Ascending aorta (tissue), 2 donors: ENCODE measurements around the gene CAMTA1. TPM values are rescaled to one million over a fixed set of nuclear protein-coding genes. Genes with fewer than 3 reads are reported as not detected.

ENCODE experiments used
- DNase-seq, 2 donors: peaks; one replicate each; pipeline ENCODE4 v3.0.0-alpha.2; 2019; ENCODE audit warnings: low spot score in 2 of 2
- H3K27ac ChIP-seq, 2 donors: fragments of 200-600 bp; sonication (generic); one replicate each; pipeline ENCODE4 v1.5.1; 2016 to 2017; ENCODE audit warnings: mild to moderate bottlenecking in 1 of 2
- H3K27me3 ChIP-seq: fragments of 200-600 bp; sonication (generic); one replicate; pipeline ENCODE4 v1.5.1; 2017
- H3K36me3 ChIP-seq, 2 donors: fragments of 200-600 bp; sonication (generic); one replicate each; pipeline ENCODE4 v1.5.1; 2016
- H3K4me1 ChIP-seq, 2 donors: fragments of 200-600 bp; sonication (generic); one replicate each; pipeline ENCODE4 v1.5.1; 2016 to 2017; ENCODE audit warnings: mild to moderate bottlenecking in 1 of 2
- H3K4me3 ChIP-seq, 2 donors: fragments of 200-600 bp; sonication (generic); one replicate each; pipeline ENCODE4 v1.5.1; 2016 to 2017; ENCODE audit warnings: mild to moderate bottlenecking in 1 of 2
- H3K9me3 ChIP-seq, 2 donors: fragments of 200-600 bp; sonication (generic); one replicate each; pipeline ENCODE4 v1.5.1; 2016
- intact Hi-C: fragments of 100-400 bp; cut with DNase I; formaldehyde crosslinking; loops from one replicate; pipeline ENCODE4 v1.15.1; 2023
- total RNA-seq: library from RNA; depleted of rRNA; stranded (reverse); fragments of >200 nt; gene quantifications from one replicate; pipeline ENCODE4 v1.1.0, GENCODE V29; 2016
- TF ChIP-seq, protein P1 (sequence below), 3 experiments: fragments of 200-600 bp in 2 of 3; fragments of 450-650 bp in 1 of 3; sonication (generic) in 2 of 3; IDR thresholded peaks; one replicate each; pipeline ENCODE4 v1.5.1; 2016 to 2019; ENCODE audit warnings: antibody characterized with exemption in 3 of 3, mild to moderate bottlenecking in 1 of 3, moderate library complexity in 1 of 3

The CAMTA1 gene
- total RNA-seq, 1 donor from 2014 or later, result 53.3 TPM

DNA sequence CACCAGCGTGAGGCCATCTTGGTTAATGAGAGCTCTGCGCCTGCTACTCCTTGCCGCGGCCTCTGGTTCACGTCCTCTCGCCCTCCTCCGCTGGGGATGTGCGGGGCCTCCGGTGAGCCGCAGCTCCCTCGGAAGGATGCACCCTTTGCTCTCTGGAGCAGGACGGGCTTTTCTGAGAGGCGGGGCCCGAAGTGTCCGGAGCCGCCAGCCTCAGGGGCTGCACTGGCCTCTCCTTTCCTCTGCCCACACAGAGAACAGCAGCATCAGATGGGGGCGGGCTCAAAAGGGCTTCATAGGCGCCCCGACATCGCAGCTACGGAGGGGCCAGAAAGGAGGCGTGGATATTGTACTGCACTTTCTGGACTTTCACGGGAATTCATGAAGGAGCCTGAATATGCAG is 284.7 kb downstream of the CAMTA1 start:
- DNase-seq, result no peak

DNA sequence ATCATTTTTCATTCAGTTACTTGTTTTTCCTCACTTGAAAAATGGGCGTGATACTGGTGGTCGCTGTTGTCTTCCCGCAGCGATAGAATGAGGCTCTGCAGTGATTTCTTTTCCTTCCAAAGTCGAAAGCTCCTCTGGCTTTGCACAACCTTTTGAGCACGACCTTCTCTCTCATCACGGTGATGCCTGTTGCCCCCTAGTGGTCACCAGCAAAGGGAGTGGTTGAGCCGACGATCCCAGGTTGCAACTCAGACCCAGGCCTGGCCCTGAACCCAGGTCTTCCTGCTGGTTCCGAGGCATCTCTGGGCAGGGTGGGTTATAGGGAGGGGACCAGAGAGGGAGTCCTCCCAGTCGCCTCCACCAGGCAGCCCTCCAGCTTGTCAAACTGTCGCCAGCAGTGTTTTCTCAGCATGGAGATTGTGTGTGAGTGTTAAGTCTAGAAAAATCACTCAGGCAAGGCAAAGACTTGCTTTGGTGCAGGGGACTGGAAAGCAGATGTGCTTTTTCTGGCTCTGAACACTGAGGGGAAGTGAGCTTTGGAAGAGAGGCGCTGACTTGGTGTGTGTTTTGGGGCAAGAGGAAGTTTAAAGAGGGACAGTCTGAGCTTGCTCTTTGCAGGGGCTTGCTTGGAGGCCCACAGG is 285.3 kb downstream of the CAMTA1 start:
- intact Hi-C loops, result loop anchor here (1.0 to 5.0 kb wide), 3 partner anchors 178 to 352 kb away; no protein-coding TSS in a partner anchor
- no peak overlapping the region for H3K27ac ChIP-seq
- H3K27me3 ChIP-seq, result no peaks in the 10 kb centered on the region
- no peaks in the 10 kb centered on the region for H3K4me1 ChIP-seq
- no peaks in the 10 kb centered on the region for H3K36me3 ChIP-seq
- peak overlapping the region; percentile 42 to 51 for H3K4me3 ChIP-seq
- DNase-seq, result peak in 1 of 2 donors; percentile 76
- TF ChIP-seq, protein P1, sequence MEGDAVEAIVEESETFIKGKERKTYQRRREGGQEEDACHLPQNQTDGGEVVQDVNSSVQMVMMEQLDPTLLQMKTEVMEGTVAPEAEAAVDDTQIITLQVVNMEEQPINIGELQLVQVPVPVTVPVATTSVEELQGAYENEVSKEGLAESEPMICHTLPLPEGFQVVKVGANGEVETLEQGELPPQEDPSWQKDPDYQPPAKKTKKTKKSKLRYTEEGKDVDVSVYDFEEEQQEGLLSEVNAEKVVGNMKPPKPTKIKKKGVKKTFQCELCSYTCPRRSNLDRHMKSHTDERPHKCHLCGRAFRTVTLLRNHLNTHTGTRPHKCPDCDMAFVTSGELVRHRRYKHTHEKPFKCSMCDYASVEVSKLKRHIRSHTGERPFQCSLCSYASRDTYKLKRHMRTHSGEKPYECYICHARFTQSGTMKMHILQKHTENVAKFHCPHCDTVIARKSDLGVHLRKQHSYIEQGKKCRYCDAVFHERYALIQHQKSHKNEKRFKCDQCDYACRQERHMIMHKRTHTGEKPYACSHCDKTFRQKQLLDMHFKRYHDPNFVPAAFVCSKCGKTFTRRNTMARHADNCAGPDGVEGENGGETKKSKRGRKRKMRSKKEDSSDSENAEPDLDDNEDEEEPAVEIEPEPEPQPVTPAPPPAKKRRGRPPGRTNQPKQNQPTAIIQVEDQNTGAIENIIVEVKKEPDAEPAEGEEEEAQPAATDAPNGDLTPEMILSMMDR (IDR thresholded peaks at IDR 0.05), result peak; percentile 74 to 85 (median 78)
- H3K9me3 ChIP-seq, result no peaks in the 10 kb centered on the region

More for the DNA sequence above, 284.7 kb downstream of the CAMTA1 start:
- no peaks in the 10 kb centered on the region for H3K36me3 ChIP-seq
- no peaks in the 10 kb centered on the region for H3K27me3 ChIP-seq
- H3K4me1 ChIP-seq, result no peaks in the 10 kb centered on the region
- peak overlapping the region; percentile 42 to 51 for H3K4me3 ChIP-seq
- no peaks in the 10 kb centered on the region for H3K9me3 ChIP-seq
- intact Hi-C loops, result loop anchor here (1.0 to 5.0 kb wide), 3 partner anchors 178 to 351 kb away; no protein-coding TSS in a partner anchor
- no peak overlapping the region for H3K27ac ChIP-seq
- TF ChIP-seq, protein P1 (IDR thresholded peaks at IDR 0.05), result no peak

DNA sequence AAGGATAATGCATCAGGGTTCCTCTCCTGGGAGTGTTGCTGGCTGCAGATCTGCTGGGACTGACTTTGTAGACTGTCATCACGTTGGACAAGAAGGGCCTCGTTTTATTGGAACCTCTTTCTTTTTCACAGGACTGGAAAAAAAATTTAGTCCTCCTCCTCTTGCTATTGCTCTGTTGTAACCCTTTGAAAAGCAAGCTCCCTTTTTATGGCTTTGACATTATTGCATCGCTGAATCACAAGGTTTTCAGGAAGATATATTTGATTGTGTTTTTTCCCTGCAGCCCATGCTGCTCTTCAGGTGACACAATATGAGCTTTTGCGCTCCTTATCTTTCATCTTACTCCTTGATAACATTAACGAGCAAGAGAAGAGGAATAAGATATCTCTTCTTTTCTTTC is 290.9 kb downstream of the CAMTA1 start:
- H3K36me3 ChIP-seq, result no peaks in the 10 kb centered on the region
- TF ChIP-seq, protein P1 (IDR thresholded peaks at IDR 0.05), result no peak
- H3K4me1 ChIP-seq, result no peaks in the 10 kb centered on the region
- H3K4me3 ChIP-seq, result no peak overlapping the region
- peaks cover 9 to 10% of the 10 kb centered on the region in 2 donors for H3K9me3 ChIP-seq
- H3K27ac ChIP-seq, result no peak overlapping the region
- H3K27me3 ChIP-seq, result no peaks in the 10 kb centered on the region
- intact Hi-C loops, result no loop called here
- DNase-seq, result no peak

DNA sequence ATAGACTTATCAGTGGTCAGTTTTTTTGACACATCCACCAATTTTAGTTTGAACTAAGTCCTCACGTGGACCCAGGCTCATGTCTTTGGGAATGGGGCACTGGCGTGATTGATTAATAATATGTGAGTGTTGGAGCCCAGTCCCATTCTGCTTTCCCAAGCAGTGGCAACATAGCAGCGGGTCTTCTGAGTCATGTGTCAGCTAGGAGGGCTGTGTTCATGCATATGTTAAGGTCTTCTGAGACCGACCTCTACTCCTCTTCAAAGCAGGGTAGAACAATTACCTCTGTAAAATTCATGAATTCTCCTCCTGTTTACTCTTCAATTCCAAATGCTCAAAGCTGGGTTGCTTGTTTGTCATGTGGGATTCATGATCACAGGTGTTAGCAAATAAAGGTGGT is 291.3 kb downstream of the CAMTA1 start:
- H3K27me3 ChIP-seq, result no peaks in the 10 kb centered on the region
- no peak overlapping the region for H3K27ac ChIP-seq
- H3K4me1 ChIP-seq, result no peaks in the 10 kb centered on the region
- H3K4me3 ChIP-seq, result no peak overlapping the region
- TF ChIP-seq, protein P1 (IDR thresholded peaks at IDR 0.05), result no peak
- no peak for DNase-seq
- peaks cover 9 to 10% of the 10 kb centered on the region in 2 donors for H3K9me3 ChIP-seq
- intact Hi-C loops, result no loop called here
- no peaks in the 10 kb centered on the region for H3K36me3 ChIP-seq

DNA sequence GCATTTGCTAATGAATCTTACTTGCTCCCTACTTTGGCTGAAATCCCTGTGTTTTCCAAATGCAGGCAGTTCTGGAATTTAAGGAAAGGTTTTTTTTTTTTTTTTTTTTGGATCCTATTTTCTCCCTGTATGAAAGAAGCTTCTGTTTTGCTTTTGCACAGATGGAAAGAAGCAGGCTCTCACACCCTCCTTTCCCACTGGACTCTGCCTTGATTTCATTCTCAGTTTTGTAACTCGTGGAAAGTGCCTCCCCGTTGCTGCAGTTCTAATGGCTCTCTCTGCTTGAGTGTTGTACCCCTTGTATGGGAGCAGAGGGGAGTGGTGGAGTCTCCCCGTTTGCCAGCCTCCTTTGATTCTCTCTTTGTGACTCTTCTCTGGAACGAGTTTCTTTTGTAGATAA is 291.9 kb downstream of the CAMTA1 start:
- TF ChIP-seq, protein P1 (IDR thresholded peaks at IDR 0.05), result no peak
- Histone ChIP-seq H3K4me3 (no peak overlapping the region), H3K9me3 (peaks cover 9 to 10% of the 10 kb centered on the region in 2 donors), H3K27ac (no peak overlapping the region), H3K27me3 (no peaks in the 10 kb centered on the region), H3K36me3 (no peaks in the 10 kb centered on the region), H3K4me1 (no peaks in the 10 kb centered on the region)
- no peak for DNase-seq
- intact Hi-C loops, result no loop called here
